PC-9 (cell line): Measurements from ENCODE around the gene GABRG2.

ENCODE experiments used
- CTCF ChIP-seq: fragments of 200-600 bp; sonication (generic); conservative IDR thresholded peaks from 2 replicates; pipeline ENCODE4 v1.6.1; 2017; ENCODE audit warnings: mixed run types, antibody characterized with exemption, mild to moderate bottlenecking, moderate library complexity
- EZH2 ChIP-seq: fragments of 200-600 bp; sonication (generic); IDR thresholded peaks from 2 replicates; pipeline ENCODE4 v1.8.0; 2017; ENCODE audit warnings: antibody characterized with exemption, low read depth

- TF ChIP-seq CTCF = no peak
- no peak for TF ChIP-seq EZH2
These were observed 28.9 kb downstream of the GABRG2 start for GRCh38 chr5:162096448-162096847.
